ENCODE results near the gene HECA. TPM values are rescaled to one million over a fixed set of nuclear protein-coding genes. Genes with fewer than 3 reads are reported as not detected.

Gene HECA
- polyA plus RNA-seq, 2 donors = 11.2 to 15.0 TPM

DNA sequence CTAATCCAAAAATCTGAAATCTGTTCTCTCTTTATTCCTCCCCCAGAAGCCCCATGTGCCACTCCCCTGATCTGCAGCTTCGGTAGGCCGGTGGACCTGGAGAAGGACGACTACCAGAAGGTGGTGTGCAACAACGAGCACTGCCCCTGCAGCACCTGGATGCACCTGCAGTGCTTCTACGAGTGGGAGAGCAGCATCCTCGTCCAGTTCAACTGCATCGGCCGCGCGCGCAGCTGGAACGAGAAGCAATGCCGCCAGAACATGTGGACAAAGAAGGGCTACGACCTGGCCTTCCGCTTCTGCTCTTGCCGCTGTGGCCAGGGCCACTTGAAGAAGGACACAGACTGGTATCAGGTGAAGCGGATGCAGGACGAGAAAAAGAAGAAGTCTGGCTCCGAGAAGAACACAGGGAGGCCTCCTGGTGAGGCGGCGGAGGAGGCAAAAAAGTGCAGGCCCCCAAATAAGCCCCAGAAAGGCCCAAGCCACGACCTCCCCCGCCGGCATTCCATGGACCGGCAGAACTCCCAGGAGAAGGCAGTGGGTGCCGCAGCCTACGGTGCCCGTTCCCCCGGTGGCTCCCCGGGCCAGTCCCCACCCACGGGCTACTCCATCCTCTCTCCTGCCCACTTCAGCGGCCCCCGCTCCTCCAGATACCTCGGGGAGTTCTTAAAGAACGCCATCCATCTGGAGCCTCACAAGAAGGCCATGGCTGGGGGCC lies 31.5 kb downstream of the HECA start:
- Histone ChIP-seq H3K27me3 (ENCODE audit: control insufficient read depth in 1 of 2, insufficient read depth in 2 of 2, low read length in 2 of 2) (no peaks in the 10 kb centered on the region), H3K9me3 (ENCODE audit: control insufficient read depth in 2 of 2, insufficient read depth in 1 of 2, low read depth in 1 of 2, low read length in 1 of 2) (no peaks in the 10 kb centered on the region), H3K27ac (ENCODE audit: low read depth in 2 of 2, low read length in 1 of 2) (no peak overlapping the region), H3K36me3 (ENCODE audit: control insufficient read depth in 2 of 2, insufficient read depth in 2 of 2, low read length in 1 of 2) (peaks cover 0 to 15% of the 10 kb centered on the region in 2 donors), H3K4me3 (ENCODE audit: low read depth in 1 of 2, low read length in 2 of 2) (no peak overlapping the region), H3K4me1 (ENCODE audit: control insufficient read depth in 2 of 2, insufficient read depth in 2 of 2, low read length in 1 of 2) (peaks cover 3 to 10% of the 10 kb centered on the region in 2 donors)
- 96 to 97% methylated on average over 31 to 35 of the region's 35 CpGs for WGBS, 2 donors

DNA sequence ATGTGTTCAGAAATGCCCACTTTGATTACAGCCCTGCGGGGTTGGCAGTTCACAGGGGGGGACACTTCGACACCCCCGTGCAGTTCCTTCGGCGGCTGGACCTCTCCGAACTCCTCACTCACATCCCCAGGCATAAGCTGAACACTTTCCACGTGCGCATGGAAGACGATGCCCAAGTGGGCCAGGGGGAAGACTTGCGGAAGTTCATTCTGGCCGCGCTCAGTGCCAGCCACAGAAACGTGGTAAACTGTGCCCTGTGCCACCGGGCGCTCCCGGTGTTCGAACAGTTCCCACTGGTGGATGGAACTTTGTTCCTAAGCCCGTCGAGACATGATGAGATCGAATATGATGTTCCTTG lies 32.1 kb downstream of the HECA start:
- Histone ChIP-seq H3K27me3 (ENCODE audit: control insufficient read depth in 1 of 2, insufficient read depth in 2 of 2, low read length in 2 of 2) (no peaks in the 10 kb centered on the region), H3K9me3 (ENCODE audit: control insufficient read depth in 2 of 2, insufficient read depth in 1 of 2, low read depth in 1 of 2, low read length in 1 of 2) (no peaks in the 10 kb centered on the region)
- WGBS, 2 donors = 96 to 97% methylated on average over 20 of the region's 20 CpGs

DNA sequence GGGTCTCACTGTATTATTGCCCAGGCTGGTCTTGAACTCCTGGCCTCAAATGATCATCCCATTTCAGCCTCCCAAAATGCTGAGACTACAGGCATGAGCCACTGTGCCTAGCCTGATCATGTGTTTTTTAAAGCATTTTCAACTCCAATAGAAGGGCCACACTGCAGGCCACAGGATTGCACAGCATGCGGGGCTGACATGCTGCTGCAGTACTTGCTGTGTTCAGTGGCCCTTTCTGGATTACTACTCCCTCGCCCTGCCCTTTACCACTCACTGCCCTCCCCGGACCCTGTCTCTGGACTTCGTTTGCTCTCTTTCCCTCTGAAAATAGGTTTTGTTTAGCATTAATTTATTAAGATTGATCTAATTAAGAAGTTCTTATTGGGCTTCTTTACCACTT lies 37.3 kb downstream of the HECA start:
- Histone ChIP-seq H3K27me3 (ENCODE audit: control insufficient read depth in 1 of 2, insufficient read depth in 2 of 2, low read length in 2 of 2) (no peaks in the 10 kb centered on the region), H3K36me3 (ENCODE audit: control insufficient read depth in 2 of 2, insufficient read depth in 2 of 2, low read length in 1 of 2) (peaks cover 6% of the 10 kb centered on the region in 2 donors), H3K9me3 (ENCODE audit: control insufficient read depth in 2 of 2, insufficient read depth in 1 of 2, low read depth in 1 of 2, low read length in 1 of 2) (no peaks in the 10 kb centered on the region), H3K4me1 (ENCODE audit: control insufficient read depth in 2 of 2, insufficient read depth in 2 of 2, low read length in 1 of 2) (peaks cover 0 to 4% of the 10 kb centered on the region in 2 donors), H3K27ac (ENCODE audit: low read depth in 2 of 2, low read length in 1 of 2) (peak overlapping the region in 1 of 2 donors; percentile 15), H3K4me3 (ENCODE audit: low read depth in 1 of 2, low read length in 2 of 2) (no peak overlapping the region)
- WGBS, 2 donors = 72 to 79% methylated on average over 4 of the region's 4 CpGs

More for the DNA sequence above, 32.1 kb downstream of the HECA start:
- no peak overlapping the region for H3K27ac ChIP-seq (ENCODE audit: low read depth in 2 of 2, low read length in 1 of 2)
- peaks cover 3 to 10% of the 10 kb centered on the region in 2 donors for H3K4me1 ChIP-seq (ENCODE audit: control insufficient read depth in 2 of 2, insufficient read depth in 2 of 2, low read length in 1 of 2)
- H3K4me3 ChIP-seq (ENCODE audit: low read depth in 1 of 2, low read length in 2 of 2) = no peak overlapping the region
- peaks cover 0 to 15% of the 10 kb centered on the region in 2 donors for H3K36me3 ChIP-seq (ENCODE audit: control insufficient read depth in 2 of 2, insufficient read depth in 2 of 2, low read length in 1 of 2)

DNA sequence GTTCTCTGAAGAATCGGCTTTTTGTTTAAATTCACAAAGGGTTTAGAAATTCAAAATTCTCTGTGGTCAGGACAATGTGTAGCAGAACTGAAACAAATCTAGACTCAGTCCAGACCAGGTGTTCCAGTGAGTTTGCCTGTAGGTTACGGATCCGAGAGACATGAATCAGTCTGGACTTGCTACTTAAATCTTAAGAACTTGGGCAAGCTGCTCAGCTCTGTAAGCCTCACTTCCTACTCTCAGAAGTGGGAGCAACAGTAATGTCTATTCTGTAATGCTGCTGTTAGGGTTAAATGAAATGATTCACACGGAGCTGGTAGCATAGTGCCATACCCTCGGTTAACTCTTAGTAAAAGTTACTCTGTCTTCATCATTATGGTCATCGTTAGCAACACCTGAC lies 37.7 kb downstream of the HECA start:
- peaks cover 0 to 4% of the 10 kb centered on the region in 2 donors for H3K4me1 ChIP-seq (ENCODE audit: control insufficient read depth in 2 of 2, insufficient read depth in 2 of 2, low read length in 1 of 2)
- H3K36me3 ChIP-seq (ENCODE audit: control insufficient read depth in 2 of 2, insufficient read depth in 2 of 2, low read length in 1 of 2) = peaks cover 6 to 7% of the 10 kb centered on the region in 2 donors
- no peaks in the 10 kb centered on the region for H3K9me3 ChIP-seq (ENCODE audit: control insufficient read depth in 2 of 2, insufficient read depth in 1 of 2, low read depth in 1 of 2, low read length in 1 of 2)
- H3K27me3 ChIP-seq (ENCODE audit: control insufficient read depth in 1 of 2, insufficient read depth in 2 of 2, low read length in 2 of 2) = no peaks in the 10 kb centered on the region
- H3K4me3 ChIP-seq (ENCODE audit: low read depth in 1 of 2, low read length in 2 of 2) = no peak overlapping the region
- peak overlapping the region in 1 of 2 donors; percentile 18 for H3K27ac ChIP-seq (ENCODE audit: low read depth in 2 of 2, low read length in 1 of 2)
- 53% methylated on average over 6 of the region's 6 CpGs for WGBS, 2 donors

DNA sequence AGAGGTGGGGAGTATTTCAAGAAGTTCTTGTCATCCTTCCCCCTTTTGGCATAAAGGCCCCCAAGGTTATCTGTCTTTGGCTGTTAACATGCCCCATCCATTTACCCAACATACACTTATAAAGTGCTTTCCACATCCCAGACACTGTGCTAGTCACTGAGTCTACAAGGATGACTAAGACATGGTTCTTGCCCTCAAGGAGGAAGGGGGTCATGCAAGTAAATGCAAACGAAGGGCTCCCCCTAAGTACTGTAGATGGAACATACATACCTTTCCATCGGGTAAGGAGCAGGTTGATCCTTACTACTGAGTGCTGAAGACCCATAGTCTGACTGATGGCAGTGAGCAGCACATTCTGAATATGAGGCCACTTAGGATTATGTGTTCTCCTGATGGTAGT lies 38.3 kb downstream of the HECA start:
- Histone ChIP-seq H3K9me3 (ENCODE audit: control insufficient read depth in 2 of 2, insufficient read depth in 1 of 2, low read depth in 1 of 2, low read length in 1 of 2) (no peaks in the 10 kb centered on the region), H3K4me3 (ENCODE audit: low read depth in 1 of 2, low read length in 2 of 2) (no peak overlapping the region), H3K4me1 (ENCODE audit: control insufficient read depth in 2 of 2, insufficient read depth in 2 of 2, low read length in 1 of 2) (peaks cover 0 to 4% of the 10 kb centered on the region in 2 donors), H3K27me3 (ENCODE audit: control insufficient read depth in 1 of 2, insufficient read depth in 2 of 2, low read length in 2 of 2) (no peaks in the 10 kb centered on the region), H3K36me3 (ENCODE audit: control insufficient read depth in 2 of 2, insufficient read depth in 2 of 2, low read length in 1 of 2) (peaks cover 6 to 7% of the 10 kb centered on the region in 2 donors), H3K27ac (ENCODE audit: low read depth in 2 of 2, low read length in 1 of 2) (no peak overlapping the region)
- 49 to 50% methylated on average over 2 of the region's 2 CpGs for WGBS, 2 donors

DNA sequence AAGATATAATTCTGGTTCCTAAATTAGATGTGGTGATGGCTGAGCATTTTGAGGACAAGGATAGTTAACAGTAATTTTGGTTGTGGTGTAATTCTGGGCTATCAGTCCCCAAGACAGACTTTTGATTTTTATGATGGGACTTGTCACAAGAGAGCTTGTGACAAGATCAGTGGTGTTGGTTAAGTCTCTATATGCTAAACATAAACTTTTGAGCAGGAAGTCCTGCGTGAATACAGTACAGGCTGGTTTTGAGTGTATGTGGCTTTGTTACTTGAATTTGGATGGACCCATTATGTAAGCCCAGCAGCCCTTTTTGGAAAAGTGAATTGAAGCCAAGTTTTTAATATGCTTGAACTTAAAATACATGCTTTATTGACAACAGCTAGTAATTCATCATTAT lies 38.9 kb downstream of the HECA start:
- no peak overlapping the region for H3K4me3 ChIP-seq (ENCODE audit: low read depth in 1 of 2, low read length in 2 of 2)
- H3K4me1 ChIP-seq (ENCODE audit: control insufficient read depth in 2 of 2, insufficient read depth in 2 of 2, low read length in 1 of 2) = peaks cover 0 to 4% of the 10 kb centered on the region in 2 donors
- no peaks in the 10 kb centered on the region for H3K27me3 ChIP-seq (ENCODE audit: control insufficient read depth in 1 of 2, insufficient read depth in 2 of 2, low read length in 2 of 2)
- no peaks in the 10 kb centered on the region for H3K9me3 ChIP-seq (ENCODE audit: control insufficient read depth in 2 of 2, insufficient read depth in 1 of 2, low read depth in 1 of 2, low read length in 1 of 2)
- no peak overlapping the region for H3K27ac ChIP-seq (ENCODE audit: low read depth in 2 of 2, low read length in 1 of 2)
- peaks cover 6 to 7% of the 10 kb centered on the region in 2 donors for H3K36me3 ChIP-seq (ENCODE audit: control insufficient read depth in 2 of 2, insufficient read depth in 2 of 2, low read length in 1 of 2)
- 82 to 86% methylated on average over 1 of the region's 1 CpG for WGBS, 2 donors

DNA sequence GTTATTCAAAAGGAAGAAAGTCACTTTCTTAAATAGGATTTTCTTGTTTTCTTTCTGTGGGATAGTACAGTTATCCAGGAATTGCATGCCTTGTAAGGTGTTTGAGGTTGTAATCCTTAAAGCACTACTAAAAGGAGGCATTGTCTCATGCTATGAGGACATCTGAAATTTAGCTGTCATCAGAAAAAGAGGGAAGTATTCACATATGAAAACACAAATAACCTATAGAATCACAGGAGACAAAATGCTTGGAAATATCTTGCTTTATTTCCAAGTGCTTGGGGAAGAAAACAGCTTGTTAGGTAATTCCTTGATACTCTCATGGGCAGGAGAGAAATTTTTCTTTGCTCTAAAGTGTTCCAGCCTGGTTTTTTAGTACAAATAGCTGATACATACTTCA lies 40.1 kb downstream of the HECA start:
- no peak overlapping the region for H3K27ac ChIP-seq (ENCODE audit: low read depth in 2 of 2, low read length in 1 of 2)
- H3K4me1 ChIP-seq (ENCODE audit: control insufficient read depth in 2 of 2, insufficient read depth in 2 of 2, low read length in 1 of 2) = peaks cover 0 to 4% of the 10 kb centered on the region in 2 donors
- H3K9me3 ChIP-seq (ENCODE audit: control insufficient read depth in 2 of 2, insufficient read depth in 1 of 2, low read depth in 1 of 2, low read length in 1 of 2) = no peaks in the 10 kb centered on the region
- H3K27me3 ChIP-seq (ENCODE audit: control insufficient read depth in 1 of 2, insufficient read depth in 2 of 2, low read length in 2 of 2) = no peaks in the 10 kb centered on the region
- no peak overlapping the region for H3K4me3 ChIP-seq (ENCODE audit: low read depth in 1 of 2, low read length in 2 of 2)
- peaks cover 6 to 7% of the 10 kb centered on the region in 2 donors for H3K36me3 ChIP-seq (ENCODE audit: control insufficient read depth in 2 of 2, insufficient read depth in 2 of 2, low read length in 1 of 2)

DNA sequence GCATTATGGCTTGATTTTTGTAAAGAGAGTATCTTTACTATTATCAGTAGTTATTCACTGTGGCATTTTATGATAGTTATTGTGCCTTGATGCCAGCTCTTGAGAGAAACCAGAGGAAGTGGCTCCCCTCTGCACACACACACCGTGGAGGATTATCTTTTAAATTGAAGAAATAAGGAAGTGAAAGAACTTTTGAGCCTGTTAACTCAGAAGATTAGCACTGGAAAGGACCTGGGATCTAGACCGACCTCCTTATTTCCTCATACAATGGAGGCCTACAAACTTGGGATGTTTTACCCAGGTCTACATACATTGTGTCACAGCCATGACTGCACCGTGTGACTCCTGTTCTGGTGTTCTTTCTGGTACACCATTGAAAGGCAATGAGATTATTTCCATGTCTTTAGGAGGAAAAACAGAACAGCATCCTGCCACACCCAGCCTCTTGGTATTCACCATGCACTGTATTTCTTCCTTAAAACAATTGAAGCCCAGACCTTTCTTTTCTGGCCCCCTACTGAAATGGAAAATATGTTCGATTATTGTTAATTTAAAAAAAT lies 40.6 kb downstream of the HECA start:
- Histone ChIP-seq H3K36me3 (ENCODE audit: control insufficient read depth in 2 of 2, insufficient read depth in 2 of 2, low read length in 1 of 2) (peaks cover 6 to 7% of the 10 kb centered on the region in 2 donors), H3K4me1 (ENCODE audit: control insufficient read depth in 2 of 2, insufficient read depth in 2 of 2, low read length in 1 of 2) (peaks cover 0 to 4% of the 10 kb centered on the region in 2 donors), H3K27ac (ENCODE audit: low read depth in 2 of 2, low read length in 1 of 2) (peak overlapping the region in 1 of 2 donors; percentile 2), H3K9me3 (ENCODE audit: control insufficient read depth in 2 of 2, insufficient read depth in 1 of 2, low read depth in 1 of 2, low read length in 1 of 2) (no peaks in the 10 kb centered on the region), H3K27me3 (ENCODE audit: control insufficient read depth in 1 of 2, insufficient read depth in 2 of 2, low read length in 2 of 2) (no peaks in the 10 kb centered on the region), H3K4me3 (ENCODE audit: low read depth in 1 of 2, low read length in 2 of 2) (no peak overlapping the region)
- 69 to 73% methylated on average over 4 of the region's 4 CpGs for WGBS, 2 donors

DNA sequence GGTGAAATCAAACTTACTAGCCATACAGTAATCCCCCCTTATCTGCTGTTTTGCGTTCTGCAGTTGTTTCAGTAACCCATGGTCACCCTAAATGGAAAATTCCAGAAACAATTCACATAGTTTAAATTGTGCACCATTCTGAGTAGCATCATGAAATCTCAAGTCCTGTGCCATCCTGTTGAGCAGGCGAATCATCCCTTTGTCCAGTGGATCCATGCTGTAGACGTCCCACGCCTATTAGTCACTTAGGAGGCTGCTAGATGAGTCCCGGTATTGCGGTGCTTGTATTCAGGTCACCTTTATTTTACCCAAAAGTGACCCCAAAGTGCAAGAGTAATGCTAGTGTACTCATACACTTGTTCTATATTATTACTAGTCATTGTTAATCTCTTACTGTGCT lies 46.4 kb downstream of the HECA start:
- H3K27ac ChIP-seq (ENCODE audit: low read depth in 2 of 2, low read length in 1 of 2) = no peak overlapping the region
- WGBS, 2 donors = 89% methylated on average over 6 of the region's 6 CpGs
- no peaks in the 10 kb centered on the region for H3K27me3 ChIP-seq (ENCODE audit: control insufficient read depth in 1 of 2, insufficient read depth in 2 of 2, low read length in 2 of 2)
- H3K4me3 ChIP-seq (ENCODE audit: low read depth in 1 of 2, low read length in 2 of 2) = no peak overlapping the region
- H3K9me3 ChIP-seq (ENCODE audit: control insufficient read depth in 2 of 2, insufficient read depth in 1 of 2, low read depth in 1 of 2, low read length in 1 of 2) = no peaks in the 10 kb centered on the region
- H3K4me1 ChIP-seq (ENCODE audit: control insufficient read depth in 2 of 2, insufficient read depth in 2 of 2, low read length in 1 of 2) = no peaks in the 10 kb centered on the region
- peaks cover 3 to 4% of the 10 kb centered on the region in 2 donors for H3K36me3 ChIP-seq (ENCODE audit: control insufficient read depth in 2 of 2, insufficient read depth in 2 of 2, low read length in 1 of 2)

DNA sequence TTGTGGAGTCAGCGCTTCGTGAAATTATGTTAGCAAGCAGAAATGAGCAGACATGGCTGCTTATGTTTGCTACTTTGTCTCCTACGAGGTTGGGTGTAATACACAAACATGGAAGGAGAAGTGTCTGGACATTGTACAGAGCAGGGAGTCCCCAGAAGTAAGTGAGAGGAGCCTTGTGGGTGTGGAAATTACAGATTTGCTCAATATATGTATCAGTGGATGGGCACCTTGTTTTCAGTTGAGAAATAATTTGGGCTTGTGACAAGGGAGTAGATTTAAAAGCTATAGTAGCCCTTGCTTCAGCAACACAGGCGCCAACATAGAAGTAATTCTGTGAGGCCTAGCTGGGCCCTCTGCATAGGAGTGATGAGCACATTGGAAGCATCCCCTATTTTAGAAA lies 49.2 kb downstream of the HECA start:
- 91 to 92% methylated on average over 4 of the region's 4 CpGs for WGBS, 2 donors
- H3K4me3 ChIP-seq (ENCODE audit: low read depth in 1 of 2, low read length in 2 of 2) = no peak overlapping the region
- H3K4me1 ChIP-seq (ENCODE audit: control insufficient read depth in 2 of 2, insufficient read depth in 2 of 2, low read length in 1 of 2) = no peaks in the 10 kb centered on the region
- H3K27ac ChIP-seq (ENCODE audit: low read depth in 2 of 2, low read length in 1 of 2) = no peak overlapping the region
- H3K9me3 ChIP-seq (ENCODE audit: control insufficient read depth in 2 of 2, insufficient read depth in 1 of 2, low read depth in 1 of 2, low read length in 1 of 2) = no peaks in the 10 kb centered on the region
- no peaks in the 10 kb centered on the region for H3K27me3 ChIP-seq (ENCODE audit: control insufficient read depth in 1 of 2, insufficient read depth in 2 of 2, low read length in 2 of 2)
- H3K36me3 ChIP-seq (ENCODE audit: control insufficient read depth in 2 of 2, insufficient read depth in 2 of 2, low read length in 1 of 2) = no peaks in the 10 kb centered on the region

Measured in esophagus (tissue), 2 donors.